Measurements from ENCODE around the gene NECAP2.

DNA sequence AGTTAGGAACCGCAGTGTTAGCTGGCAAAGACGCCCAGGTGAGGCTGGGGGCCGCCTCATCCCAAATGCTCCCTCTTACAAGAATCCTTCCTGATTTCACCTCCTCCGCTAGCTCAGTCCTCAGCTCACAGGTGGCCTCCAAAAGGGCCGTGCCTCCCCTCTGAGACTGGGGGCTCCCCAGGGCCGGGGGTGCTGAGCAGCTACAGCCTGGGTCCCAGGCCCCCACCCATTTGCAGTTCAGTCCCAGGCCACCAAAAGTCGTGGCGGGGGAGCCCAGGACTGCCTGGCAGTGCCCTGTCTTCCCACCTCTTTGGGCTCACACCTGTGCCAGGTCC is 43.9 kb downstream of the NECAP2 start:
- TF ChIP-seq BACH2 (CRISPR knock-in tag; IDR thresholded peaks at IDR 0.05; ENCODE audit: borderline replicate concordance) (no peak), ARNTL (CRISPR knock-in tag; IDR thresholded peaks at IDR 0.05; ENCODE audit: borderline replicate concordance, low read depth) (no peak), ZC3H10 (CRISPR knock-in tag; IDR thresholded peaks at IDR 0.05) (no peak), TCF4 (CRISPR knock-in tag; IDR thresholded peaks at IDR 0.05; ENCODE audit: borderline replicate concordance) (no peak), PPARA (CRISPR knock-in tag; IDR thresholded peaks at IDR 0.05; ENCODE audit: borderline replicate concordance) (no peak), ZNF70 (CRISPR knock-in tag; IDR thresholded peaks at IDR 0.05) (no peak), ZFP3 (CRISPR knock-in tag; IDR thresholded peaks at IDR 0.05) (no peak), SNAI2 (CRISPR knock-in tag; IDR thresholded peaks at IDR 0.05) (no peak), ISL1 (CRISPR knock-in tag; IDR thresholded peaks at IDR 0.05) (no peak), RARB (CRISPR knock-in tag; IDR thresholded peaks at IDR 0.05) (no peak), GLIS3 (CRISPR knock-in tag; IDR thresholded peaks at IDR 0.05) (no peak), ZFP30 (CRISPR knock-in tag; IDR thresholded peaks at IDR 0.05) (no peak)
- TF ChIP-seq, protein P1, sequence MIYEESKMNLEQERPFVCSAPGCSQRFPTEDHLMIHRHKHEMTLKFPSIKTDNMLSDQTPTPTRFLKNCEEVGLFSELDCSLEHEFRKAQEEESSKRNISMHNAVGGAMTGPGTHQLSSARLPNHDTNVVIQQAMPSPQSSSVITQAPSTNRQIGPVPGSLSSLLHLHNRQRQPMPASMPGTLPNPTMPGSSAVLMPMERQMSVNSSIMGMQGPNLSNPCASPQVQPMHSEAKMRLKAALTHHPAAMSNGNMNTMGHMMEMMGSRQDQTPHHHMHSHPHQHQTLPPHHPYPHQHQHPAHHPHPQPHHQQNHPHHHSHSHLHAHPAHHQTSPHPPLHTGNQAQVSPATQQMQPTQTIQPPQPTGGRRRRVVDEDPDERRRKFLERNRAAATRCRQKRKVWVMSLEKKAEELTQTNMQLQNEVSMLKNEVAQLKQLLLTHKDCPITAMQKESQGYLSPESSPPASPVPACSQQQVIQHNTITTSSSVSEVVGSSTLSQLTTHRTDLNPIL (CRISPR knock-in tag; IDR thresholded peaks at IDR 0.05; ENCODE audit: low read depth), result no peak

Measured in SK-N-SH treated with all-trans-retinoic acid at 6 μM for 48 hours (cell line).